AG10803 (cell line): ENCODE data around the gene PEX11G.

Experiments
- DNase-seq: peaks from one replicate; pipeline ENCODE4 v3.0.0; 2010; ENCODE audit warnings: low read depth
- H3K4me3 ChIP-seq: 2 replicates; pipeline ENCODE4 v1.5.1; 2011; ENCODE audit warnings: mild to moderate bottlenecking, low read length, control low read depth
- CTCF ChIP-seq: conservative IDR thresholded peaks from 2 replicates; pipeline ENCODE4 v1.5.1; 2011; ENCODE audit warnings: mild to moderate bottlenecking, low read length, control low read depth, inconsistent platforms

The PEX11G gene

GRCh38 chr19:7529610-7530490 is 41.0 kb upstream of the PEX11G start:
- TF ChIP-seq CTCF = no peak
- H3K4me3 ChIP-seq = no peak overlapping the region

GRCh38 chr19:7529246-7529600 is 40.4 kb upstream of the PEX11G start:
- no peak overlapping the region for H3K4me3 ChIP-seq
- DNase-seq = no peak
- TF ChIP-seq CTCF = no peak

More at GRCh38 chr19:7529610-7530490, 41.0 kb upstream of the PEX11G start:
- no peak for DNase-seq

GRCh38 chr19:7528522-7529245 is 39.8 kb upstream of the PEX11G start:
- TF ChIP-seq CTCF = no peak
- no peak for DNase-seq
- no peak overlapping the region for H3K4me3 ChIP-seq

- no peak for DNase-seq
- H3K4me3 ChIP-seq = no peak overlapping the region
- TF ChIP-seq CTCF = no peak
Observed at GRCh38 chr19:7528192-7528519, 39.3 kb upstream of the PEX11G start.

GRCh38 chr19:7527516-7528191 is 38.8 kb upstream of the PEX11G start:
- no peak for TF ChIP-seq CTCF
- H3K4me3 ChIP-seq = no peak overlapping the region
- no peak for DNase-seq

- no peak for DNase-seq
- TF ChIP-seq CTCF = no peak
- no peak overlapping the region for H3K4me3 ChIP-seq
Observed at GRCh38 chr19:7526059-7526929, 37.5 kb upstream of the PEX11G start.
